Measurements from ENCODE around the gene KCNN2. TPM values are rescaled to one million over a fixed set of nuclear protein-coding genes. Genes with fewer than 3 reads are reported as not detected.

The KCNN2 gene
- total RNA-seq, 6 experiments from 2014 or later = 13.9 to 51.6 (median 47.0) TPM

DNA sequence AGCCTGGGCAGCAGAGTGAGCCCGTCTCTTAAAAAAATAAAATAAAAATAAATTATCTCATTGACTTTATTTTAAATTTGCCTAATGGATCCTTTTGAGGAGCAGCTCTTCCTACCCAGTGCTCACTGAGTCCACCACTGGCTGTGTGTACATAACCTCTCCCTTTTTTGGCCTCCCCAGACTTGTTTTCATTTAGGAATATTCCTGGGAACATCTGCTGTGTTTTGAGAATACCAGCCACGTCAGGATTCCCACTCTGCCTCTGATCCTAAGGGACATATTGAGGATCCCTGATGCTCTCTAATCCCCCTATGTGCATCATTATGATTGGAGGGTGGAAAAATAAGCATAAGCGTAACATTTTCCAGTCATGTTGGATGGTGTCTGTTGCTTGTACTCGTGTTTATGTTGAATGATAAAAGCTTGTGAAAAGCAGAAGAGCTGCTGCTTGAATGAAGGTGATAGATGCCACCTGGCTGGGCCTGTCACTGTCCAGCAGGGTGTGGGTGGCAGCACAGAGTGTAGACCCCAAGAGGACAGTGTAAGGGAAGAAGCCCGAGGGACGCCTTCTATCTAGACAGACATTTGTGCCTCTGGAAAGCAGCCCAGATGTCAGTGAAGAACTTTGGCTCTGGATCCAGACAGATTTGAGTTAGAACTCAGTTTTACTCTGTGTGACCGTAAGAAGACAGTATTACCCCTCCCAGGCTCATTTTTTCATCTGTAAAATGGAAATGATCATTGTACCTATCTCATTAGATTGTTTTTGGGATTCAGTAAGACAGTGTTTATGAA, 15.4 kb downstream of the KCNN2 start:
- no peak overlapping the region for H3K4me3 Mint-ChIP-seq
- H3K9me3 Mint-ChIP-seq = no peaks in the 10 kb centered on the region
- no peak overlapping the region for H3K27ac Mint-ChIP-seq
- H3K4me1 Mint-ChIP-seq (ENCODE audit: low read depth) = peaks cover 21% of the 10 kb centered on the region; the same call in 1 of the 2 replicates
- peaks cover 2% of the 10 kb centered on the region; the same call in 1 of the 2 replicates for H3K27me3 Mint-ChIP-seq (ENCODE audit: insufficient read depth)
- DNase-seq = no peak
- H3K36me3 Mint-ChIP-seq (ENCODE audit: low read depth) = peaks cover 4% of the 10 kb centered on the region; the same call in 1 of the 2 replicates
- TF ChIP-seq CTCF (IDR thresholded peaks at IDR 0.05) = no peak

DNA sequence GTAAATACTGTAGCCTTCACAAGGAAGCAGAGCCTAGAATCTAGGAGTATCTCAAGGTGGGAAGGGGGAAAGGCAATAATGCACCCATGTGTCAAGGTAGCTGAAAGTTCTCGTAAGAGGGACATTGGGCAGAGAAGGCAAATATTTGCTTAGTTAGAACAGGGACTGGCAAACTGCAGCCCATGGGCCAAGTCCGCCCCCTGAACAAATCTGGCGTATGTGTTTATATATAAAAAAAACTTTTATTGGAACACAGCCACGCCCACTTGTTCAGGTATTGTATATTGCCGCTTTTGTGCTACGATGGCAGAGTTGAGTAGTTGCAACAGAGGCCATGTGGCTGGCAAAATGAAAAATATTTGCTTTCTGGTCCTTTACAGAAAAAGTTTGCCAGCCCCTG, 16.1 kb downstream of the KCNN2 start:
- peaks cover 21% of the 10 kb centered on the region; the same call in 1 of the 2 replicates for H3K4me1 Mint-ChIP-seq (ENCODE audit: low read depth)
- H3K4me3 Mint-ChIP-seq = no peak overlapping the region
- H3K36me3 Mint-ChIP-seq (ENCODE audit: low read depth) = peaks cover 4% of the 10 kb centered on the region; the same call in 1 of the 2 replicates
- H3K27ac Mint-ChIP-seq = no peak overlapping the region
- no peaks in the 10 kb centered on the region for H3K9me3 Mint-ChIP-seq
- no peak for DNase-seq
- no peak for TF ChIP-seq CTCF (IDR thresholded peaks at IDR 0.05)
- H3K27me3 Mint-ChIP-seq (ENCODE audit: insufficient read depth) = peaks cover 2% of the 10 kb centered on the region; the same call in 1 of the 2 replicates

DNA sequence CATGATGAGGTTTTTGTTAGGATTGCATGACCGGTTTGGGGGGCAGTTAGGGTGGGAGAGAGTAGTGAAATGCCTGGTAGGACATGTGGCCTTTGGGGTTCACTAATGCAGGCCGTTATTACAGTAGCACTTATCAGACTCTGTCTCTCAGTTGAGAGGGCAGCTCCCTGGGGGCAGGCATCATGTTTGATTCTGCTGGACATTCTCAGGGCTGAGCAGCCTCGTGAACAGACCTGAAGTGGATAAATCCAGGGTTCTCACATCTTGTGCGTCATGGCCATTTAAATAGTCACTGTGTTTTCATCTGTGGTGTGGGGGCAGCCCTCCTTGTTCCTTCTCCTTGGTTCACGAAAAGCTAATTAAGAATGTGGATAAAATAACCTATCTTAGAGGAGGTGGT, 18.9 kb downstream of the KCNN2 start:
- TF ChIP-seq CTCF (IDR thresholded peaks at IDR 0.05) = no peak
- peaks cover 2% of the 10 kb centered on the region; the same call in 1 of the 2 replicates for H3K27me3 Mint-ChIP-seq (ENCODE audit: insufficient read depth)

GRCh38 chr5:114387433-114387832, 25.6 kb downstream of the KCNN2 start:
- no peaks in the 10 kb centered on the region; the same call in 1 of the 2 replicates for H3K27me3 Mint-ChIP-seq (ENCODE audit: insufficient read depth)
- peaks cover 71% of the 10 kb centered on the region for H3K4me1 Mint-ChIP-seq (ENCODE audit: low read depth)
- peaks cover 9% of the 10 kb centered on the region; the same call in 1 of the 2 replicates for H3K36me3 Mint-ChIP-seq (ENCODE audit: low read depth)
- peak overlapping the region; percentile 67 for H3K27ac Mint-ChIP-seq
- no peaks in the 10 kb centered on the region for H3K9me3 Mint-ChIP-seq
- DNase-seq = no peak
- TF ChIP-seq CTCF (IDR thresholded peaks at IDR 0.05) = no peak
- no peak overlapping the region; the same call in 1 of the 2 replicates for H3K4me3 Mint-ChIP-seq

More for the DNA sequence above, 18.9 kb downstream of the KCNN2 start:
- Mint-ChIP-seq H3K4me3 (no peak overlapping the region), H3K36me3 (ENCODE audit: low read depth) (peaks cover 4% of the 10 kb centered on the region; the same call in 1 of the 2 replicates), H3K9me3 (no peaks in the 10 kb centered on the region), H3K4me1 (ENCODE audit: low read depth) (peaks cover 25% of the 10 kb centered on the region; the same call in 1 of the 2 replicates), H3K27ac (no peak overlapping the region)
- no peak for DNase-seq

- Mint-ChIP-seq H3K36me3 (ENCODE audit: low read depth) (peaks cover 11% of the 10 kb centered on the region; the same call in 1 of the 2 replicates), H3K27ac (peak overlapping the region; percentile 68; the same call in 1 of the 2 replicates), H3K9me3 (no peaks in the 10 kb centered on the region), H3K27me3 (ENCODE audit: insufficient read depth) (no peaks in the 10 kb centered on the region; the same call in 1 of the 2 replicates), H3K4me1 (ENCODE audit: low read depth) (peaks cover 78% of the 10 kb centered on the region), H3K4me3 (peak overlapping the region; percentile 26; the same call in 1 of the 2 replicates)
- TF ChIP-seq CTCF (IDR thresholded peaks at IDR 0.05) = no peak
- DNase-seq = no peak
Measured at GRCh38 chr5:114390431-114390830, 28.6 kb downstream of the KCNN2 start.
